ENCODE measurements around the gene ALOX5.
A peak's percentile ranks its signal among the peaks of the same experiment; 100 is the strongest.

The ALOX5 gene

GRCh38 chr10:45443101-45444009 lies 69.3 kb downstream of the ALOX5 start:
- DNase-seq (ENCODE audit: low read depth): no peak

GRCh38 chr10:45444022-45444421 lies 70.0 kb downstream of the ALOX5 start:
- no peak for DNase-seq (ENCODE audit: low read depth)

GRCh38 chr10:45444976-45445898 lies 71.2 kb downstream of the ALOX5 start:
- no peak for DNase-seq (ENCODE audit: low read depth)

- DNase-seq (ENCODE audit: low read depth): no peak
These were observed 72.8 kb downstream of the ALOX5 start for GRCh38 chr10:45446858-45447257.

GRCh38 chr10:45447416-45447815 lies 73.4 kb downstream of the ALOX5 start:
- no peak for DNase-seq (ENCODE audit: low read depth)

- DNase-seq (ENCODE audit: low read depth): no peak
These were observed 76.8 kb downstream of the ALOX5 start for GRCh38 chr10:45450866-45451265.

- no peak for DNase-seq (ENCODE audit: low read depth)
These were observed 77.4 kb downstream of the ALOX5 start for GRCh38 chr10:45451407-45451806.

- no peak for DNase-seq (ENCODE audit: low read depth)
These were observed 78.3 kb downstream of the ALOX5 start for GRCh38 chr10:45452268-45452667.

- DNase-seq (ENCODE audit: low read depth): no peak
These were observed 78.9 kb downstream of the ALOX5 start for GRCh38 chr10:45452743-45453452.

- DNase-seq (ENCODE audit: low read depth): no peak
These were observed 79.7 kb downstream of the ALOX5 start for GRCh38 chr10:45453639-45454255.

GRCh38 chr10:45454262-45454661 lies 80.2 kb downstream of the ALOX5 start:
- no peak for DNase-seq (ENCODE audit: low read depth)

- DNase-seq (ENCODE audit: low read depth): no peak
These were observed 80.8 kb downstream of the ALOX5 start for GRCh38 chr10:45454859-45455258.

GRCh38 chr10:45456233-45456632 lies 82.2 kb downstream of the ALOX5 start:
- no peak for DNase-seq (ENCODE audit: low read depth)

- no peak for DNase-seq (ENCODE audit: low read depth)
These were observed 82.8 kb downstream of the ALOX5 start for GRCh38 chr10:45456822-45457221.

- DNase-seq (ENCODE audit: low read depth): no peak
These were observed 83.5 kb downstream of the ALOX5 start for GRCh38 chr10:45457487-45457886.

GRCh38 chr10:45460235-45460878 lies 86.3 kb downstream of the ALOX5 start:
- DNase-seq (ENCODE audit: low read depth): no peak

GRCh38 chr10:45461034-45461433 lies 87.0 kb downstream of the ALOX5 start:
- DNase-seq (ENCODE audit: low read depth): no peak

- no peak for DNase-seq (ENCODE audit: low read depth)
These were observed 89.5 kb downstream of the ALOX5 start for GRCh38 chr10:45463244-45464116.

GRCh38 chr10:45464958-45465567 lies 91.0 kb downstream of the ALOX5 start:
- DNase-seq (ENCODE audit: low read depth): peak; percentile 40

- DNase-seq (ENCODE audit: low read depth): no peak
These were observed 92.8 kb downstream of the ALOX5 start for GRCh38 chr10:45466784-45467183.

Measured in CMK (cell line).